Dedifferentiated amniotic fluid mesenchymal stem cell (primary cell): ENCODE data around the gene MAD2L1BP.
"Not testable (repeated sequence)": the region's sequence is repeated elsewhere in the genome, so short reads cannot be mapped to it uniquely, and the experiment has no call there.

Experiments used
- DNase-seq: peaks from one replicate; pipeline ENCODE4 v3.0.0-alpha.2; 2016; ENCODE audit errors: extremely low spot score

The MAD2L1BP gene

GRCh38 chr6:43635387-43636307, at the start of gene MAD2L1BP:
Gene MAD2L1BP, plus strand, starts transcription at chr6:43635840. Its CDS starts 36 bp downstream, at chr6:43635876.
- peak; percentile 62 for DNase-seq

GRCh38 chr6:43588194-43588593, 47.4 kb upstream of the MAD2L1BP start:
- DNase-seq: no peak

- DNase-seq: not testable (repeated sequence)
These were observed 46.1 kb upstream of the MAD2L1BP start for GRCh38 chr6:43589564-43589963.

GRCh38 chr6:43593938-43594337, 41.7 kb upstream of the MAD2L1BP start:
- peak; percentile 52 for DNase-seq

GRCh38 chr6:43600595-43600994, 35.0 kb upstream of the MAD2L1BP start:
- no peak for DNase-seq

- DNase-seq: peak; percentile 67
These were observed 31.5 kb upstream of the MAD2L1BP start for GRCh38 chr6:43604174-43604573.

- DNase-seq: no peak
These were observed 29.6 kb upstream of the MAD2L1BP start for GRCh38 chr6:43606019-43606418.

GRCh38 chr6:43608310-43608763, 27.3 kb upstream of the MAD2L1BP start:
- DNase-seq: peak; percentile 89

- DNase-seq: no peak
These were observed 26.8 kb upstream of the MAD2L1BP start for GRCh38 chr6:43608807-43609206.

- DNase-seq: no peak
These were observed 26.2 kb upstream of the MAD2L1BP start for GRCh38 chr6:43609402-43609801.

GRCh38 chr6:43610431-43610830, 25.2 kb upstream of the MAD2L1BP start:
- no peak for DNase-seq

GRCh38 chr6:43613721-43614395, 21.8 kb upstream of the MAD2L1BP start:
- no peak for DNase-seq

- DNase-seq: no peak
These were observed 21.3 kb upstream of the MAD2L1BP start for GRCh38 chr6:43614396-43614730.

GRCh38 chr6:43616725-43617472, 18.7 kb upstream of the MAD2L1BP start:
- no peak for DNase-seq

GRCh38 chr6:43621078-43621835, 14.4 kb upstream of the MAD2L1BP start:
- no peak for DNase-seq

- no peak for DNase-seq
These were observed 13.8 kb upstream of the MAD2L1BP start for GRCh38 chr6:43621836-43622180.

- DNase-seq: no peak
These were observed 13.1 kb upstream of the MAD2L1BP start for GRCh38 chr6:43622541-43622940.

GRCh38 chr6:43623880-43624785, 11.5 kb upstream of the MAD2L1BP start:
- DNase-seq: no peak

- DNase-seq: no peak
These were observed 10.8 kb upstream of the MAD2L1BP start for GRCh38 chr6:43624786-43625288.

GRCh38 chr6:43625393-43625992, 10.1 kb upstream of the MAD2L1BP start:
- no peak for DNase-seq
